ENCODE measurements around the gene ATP5PD. TPM values are rescaled to one million over a fixed set of nuclear protein-coding genes. Genes with fewer than 3 reads are reported as not detected.
A peak's percentile ranks its signal among the peaks of the same experiment; 100 is the strongest.

Gene ATP5PD
- total RNA-seq, 1 experiment from 2014 or later: 362 TPM

DNA sequence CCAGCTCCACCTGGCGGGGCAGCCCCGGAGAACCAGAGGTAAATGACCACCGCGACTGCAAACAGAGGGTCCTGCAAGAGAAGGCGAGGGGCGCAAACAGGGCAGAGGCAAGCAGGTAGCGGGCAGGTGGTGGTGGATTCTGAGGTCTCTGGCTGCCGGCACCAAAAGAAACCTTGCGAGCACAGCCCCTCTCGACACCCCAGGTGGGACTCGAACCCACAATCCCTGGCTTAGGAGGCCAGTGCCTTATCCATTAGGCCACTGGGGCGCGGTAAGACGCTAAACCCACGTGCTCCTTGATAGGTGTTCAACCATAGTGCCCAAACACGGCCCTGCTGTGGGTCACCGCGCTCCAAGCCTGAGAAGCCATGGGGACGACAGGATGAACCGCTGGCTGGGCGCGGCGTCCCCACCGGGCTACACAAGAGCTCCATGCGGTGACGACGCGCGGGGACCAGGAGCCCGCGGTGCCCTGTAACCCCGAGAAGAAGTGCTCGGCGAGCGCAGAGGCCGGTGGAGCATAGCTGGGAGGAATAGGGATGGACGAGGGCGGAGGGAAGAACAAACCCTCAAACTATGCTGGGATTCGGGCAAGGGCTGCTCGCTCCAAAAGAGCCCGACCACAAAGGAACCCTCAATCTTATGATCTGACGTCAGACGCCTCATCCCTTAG lies 12.4 kb downstream of the ATP5PD start:
- BruUV-seq (replicated peaks): no TSS peak
- Mint-ChIP-seq H3K27me3 (ENCODE audit: insufficient read depth, unreplicated experiment) (no peaks in the 10 kb centered on the region), H3K9me3 (ENCODE audit: unreplicated experiment) (no peaks in the 10 kb centered on the region), H3K4me3 (ENCODE audit: unreplicated experiment) (peak overlapping the region; percentile 81), H3K36me3 (ENCODE audit: insufficient read depth, unreplicated experiment) (peaks cover 56% of the 10 kb centered on the region), H3K4me1 (ENCODE audit: insufficient read depth, unreplicated experiment) (peaks cover 12% of the 10 kb centered on the region), H3K27ac (ENCODE audit: low read depth, unreplicated experiment) (peak overlapping the region; percentile 94)
- CTCF ChIA-PET: interaction anchor here (0.5 to 2.0 kb wide), 10 partner anchors 8 to 379 kb away, joined by 3 to 4 read pairs (median 3); no protein-coding TSS in a partner anchor
- intact Hi-C loops (cut with micrococcal nuclease): loop anchor here (1.0 kb wide), 1 partner anchor 73 kb away; no protein-coding TSS in a partner anchor
- POLR2A ChIA-PET: interaction anchor here (1.1 to 3.6 kb wide), 16 partner anchors 8 to 228 kb away, joined by 3 to 63 read pairs (median 6); partner anchors contain the start of genes ARMC7, ATP5PD, CDR2L and FDXR
- peak; percentile 96 for DNase-seq (ENCODE audit: unreplicated experiment)
- TF ChIP-seq, protein P1, sequence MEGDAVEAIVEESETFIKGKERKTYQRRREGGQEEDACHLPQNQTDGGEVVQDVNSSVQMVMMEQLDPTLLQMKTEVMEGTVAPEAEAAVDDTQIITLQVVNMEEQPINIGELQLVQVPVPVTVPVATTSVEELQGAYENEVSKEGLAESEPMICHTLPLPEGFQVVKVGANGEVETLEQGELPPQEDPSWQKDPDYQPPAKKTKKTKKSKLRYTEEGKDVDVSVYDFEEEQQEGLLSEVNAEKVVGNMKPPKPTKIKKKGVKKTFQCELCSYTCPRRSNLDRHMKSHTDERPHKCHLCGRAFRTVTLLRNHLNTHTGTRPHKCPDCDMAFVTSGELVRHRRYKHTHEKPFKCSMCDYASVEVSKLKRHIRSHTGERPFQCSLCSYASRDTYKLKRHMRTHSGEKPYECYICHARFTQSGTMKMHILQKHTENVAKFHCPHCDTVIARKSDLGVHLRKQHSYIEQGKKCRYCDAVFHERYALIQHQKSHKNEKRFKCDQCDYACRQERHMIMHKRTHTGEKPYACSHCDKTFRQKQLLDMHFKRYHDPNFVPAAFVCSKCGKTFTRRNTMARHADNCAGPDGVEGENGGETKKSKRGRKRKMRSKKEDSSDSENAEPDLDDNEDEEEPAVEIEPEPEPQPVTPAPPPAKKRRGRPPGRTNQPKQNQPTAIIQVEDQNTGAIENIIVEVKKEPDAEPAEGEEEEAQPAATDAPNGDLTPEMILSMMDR (IDR thresholded peaks at IDR 0.05; ENCODE audit: unreplicated experiment): no peak

DNA sequence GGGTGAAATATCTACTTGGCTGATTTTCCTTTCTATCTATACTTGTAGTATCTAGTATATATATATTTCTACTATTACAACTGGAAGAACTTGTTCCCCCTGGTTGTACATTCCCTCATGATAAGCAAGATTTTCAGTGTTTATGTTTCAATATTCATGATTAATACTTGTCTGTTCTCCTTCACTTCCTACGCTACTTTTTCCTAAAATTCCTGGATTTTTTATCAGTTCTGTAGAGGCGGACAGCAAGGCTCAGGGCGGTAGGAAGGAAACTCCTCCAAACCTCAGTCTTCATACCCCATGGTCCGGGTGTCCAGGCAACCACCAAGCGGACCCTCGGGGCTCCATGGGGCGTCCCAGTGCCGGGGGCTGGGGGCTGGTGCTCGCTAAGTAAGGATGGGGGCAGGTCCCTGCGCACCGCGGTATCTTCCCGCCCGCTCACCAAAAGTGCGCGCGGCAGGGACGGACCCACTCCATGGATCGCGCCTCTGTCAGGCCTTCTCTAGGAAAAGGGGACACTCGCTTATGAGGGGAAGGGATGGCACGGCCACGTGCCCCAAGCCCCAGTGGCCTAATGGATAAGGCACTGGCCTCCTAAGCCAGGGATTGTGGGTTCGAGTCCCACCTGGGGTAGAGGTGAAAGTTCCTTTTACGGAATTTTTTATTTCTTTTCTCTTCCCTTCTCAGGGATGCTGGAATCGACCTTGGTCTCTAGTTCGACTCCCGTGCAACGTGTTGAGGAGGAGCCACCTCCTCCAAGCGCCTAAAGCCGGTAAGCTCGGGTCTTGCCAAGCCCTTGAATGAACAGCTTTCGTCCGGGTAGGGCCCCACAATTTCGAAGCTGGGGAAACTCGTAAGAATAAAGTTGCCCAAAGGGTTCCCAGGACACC lies 13.2 kb downstream of the ATP5PD start:
- Mint-ChIP-seq H3K4me3 (ENCODE audit: unreplicated experiment) (peak overlapping the region; percentile 81), H3K27ac (ENCODE audit: low read depth, unreplicated experiment) (peak overlapping the region; percentile 94), H3K27me3 (ENCODE audit: insufficient read depth, unreplicated experiment) (no peaks in the 10 kb centered on the region), H3K9me3 (ENCODE audit: unreplicated experiment) (no peaks in the 10 kb centered on the region), H3K36me3 (ENCODE audit: insufficient read depth, unreplicated experiment) (peaks cover 49% of the 10 kb centered on the region), H3K4me1 (ENCODE audit: insufficient read depth, unreplicated experiment) (peaks cover 12% of the 10 kb centered on the region)
- ChIA-PET CTCF (interaction anchor here (0.6 to 2.0 kb wide), 5 partner anchors 11 to 72 kb away, joined by 3 to 4 read pairs (median 3); no protein-coding TSS in a partner anchor), POLR2A (interaction anchor here (1.3 to 3.6 kb wide), 11 partner anchors 9 to 160 kb away, joined by 3 to 63 read pairs (median 9); partner anchors contain the start of genes ATP5PD, CDR2L, FDXR and KCTD2)
- peak; percentile 94 for DNase-seq (ENCODE audit: unreplicated experiment)
- TF ChIP-seq, protein P1 (IDR thresholded peaks at IDR 0.05; ENCODE audit: unreplicated experiment): peak; percentile 25
- BruUV-seq (replicated peaks): no TSS peak
- intact Hi-C loops (cut with micrococcal nuclease): loop anchor here (1.0 to 2.0 kb wide), 3 partner anchors 21 to 72 kb away; partner anchors contain the start of gene MRPL58

DNA sequence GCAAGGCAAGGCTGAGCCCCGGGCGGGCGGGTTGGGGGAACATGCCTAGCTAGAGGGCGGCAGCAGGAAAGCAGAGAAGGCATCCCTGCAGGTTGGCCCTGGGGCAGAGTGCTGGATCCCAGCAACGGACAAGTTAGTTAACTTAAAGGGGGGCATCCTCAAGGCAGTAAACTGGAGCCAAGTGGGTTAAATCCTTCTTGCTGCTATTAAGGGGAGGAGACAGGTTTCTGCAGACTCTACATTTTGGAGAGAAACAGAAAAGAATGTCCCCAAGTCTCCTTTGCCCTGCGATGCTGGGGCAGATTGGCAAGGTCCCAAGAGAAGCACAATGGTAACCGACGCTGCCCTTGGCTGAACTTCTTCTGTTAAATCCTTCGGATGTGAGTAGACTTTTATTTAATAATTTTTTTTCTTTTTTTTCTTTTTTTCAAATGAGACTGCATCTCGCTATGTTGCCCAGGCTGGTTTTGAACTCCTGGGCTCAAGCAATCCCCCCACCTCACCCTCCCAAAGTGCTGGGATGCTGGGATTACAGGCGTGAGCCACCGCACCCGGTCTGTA lies 14.0 kb downstream of the ATP5PD start:
- ChIA-PET POLR2A (interaction anchor here (0.8 to 2.1 kb wide), 8 partner anchors 14 to 71 kb away, joined by 3 to 15 read pairs (median 7); partner anchors contain the start of genes ATP5PD, CDR2L, KCTD2 and MRPL58), CTCF (interaction anchor here (1.9 kb wide), 1 partner anchor 72 kb away, joined by 7 read pairs; no protein-coding TSS in a partner anchor)
- BruUV-seq (replicated peaks): no TSS peak
- peak; percentile 23 for DNase-seq (ENCODE audit: unreplicated experiment)
- intact Hi-C loops (cut with micrococcal nuclease): loop anchor here (1.0 to 2.0 kb wide), 2 partner anchors 20 to 44 kb away; partner anchors contain the start of gene MRPL58
- Mint-ChIP-seq H3K4me3 (ENCODE audit: unreplicated experiment) (peak overlapping the region; percentile 81), H3K27me3 (ENCODE audit: insufficient read depth, unreplicated experiment) (no peaks in the 10 kb centered on the region), H3K36me3 (ENCODE audit: insufficient read depth, unreplicated experiment) (peaks cover 42% of the 10 kb centered on the region), H3K27ac (ENCODE audit: low read depth, unreplicated experiment) (no peak overlapping the region), H3K4me1 (ENCODE audit: insufficient read depth, unreplicated experiment) (peaks cover 14% of the 10 kb centered on the region), H3K9me3 (ENCODE audit: unreplicated experiment) (no peaks in the 10 kb centered on the region)
- TF ChIP-seq, protein P1 (IDR thresholded peaks at IDR 0.05; ENCODE audit: unreplicated experiment): no peak

All from MCF 10A (cell line).